HepG2 (cell line): Measurements from ENCODE around the gene CT47A7. TPM values are rescaled to one million over a fixed set of nuclear protein-coding genes. Genes with fewer than 3 reads are reported as not detected.
A peak's percentile ranks its signal among the peaks of the same experiment; 100 is the strongest.
"Not testable (repeated sequence)": the region's sequence is repeated elsewhere in the genome, so short reads cannot be mapped to it uniquely, and the experiment has no call there.

Experiments
- ATAC-seq: fragments of 200-7000 bp; cut with Tn5 transposase; 3 replicates; pipeline ENCODE4 v1.9.1; 2020; ENCODE audit warnings: mild to moderate bottlenecking, moderate library complexity
- Bru-seq: library from RNA; stranded (reverse); fragments of 400-500 nt; gene quantifications from one replicate; lab custom pipeline; 2021; lab: Mats Ljungman, UMichigan
- BruChase-seq, 2 experiments: library from RNA; stranded (reverse); fragments of 400-500 nt; gene quantifications; one replicate each; lab custom pipeline; 2021; lab: Mats Ljungman, UMichigan
- BruUV-seq: library from RNA; stranded (reverse); fragments of 400-500 nt; replicated peaks from 2 replicates; lab custom pipeline; 2021; lab: Mats Ljungman, UMichigan
- CTCF ChIA-PET: fragments of 300-600 bp; formaldehyde crosslinking; extraction: SDS; loops from one replicate; lab custom pipeline; 2021; ENCODE audit warnings: low total read pairs, inconsistent platforms, low intra/inter-chr PET ratio; lab: Yijun Ruan, JAX
- POLR2A ChIA-PET: fragments of 350-600 bp; sonication (Branson Sonifier 250); formaldehyde crosslinking; loops from one replicate; lab custom pipeline; 2020; ENCODE audit warnings: antibody characterized with exemption, inconsistent platforms; lab: Yijun Ruan, JAX
- DNase-seq: peaks from one replicate; pipeline ENCODE4 v3.0.0-alpha.2; 2015; ENCODE audit warnings: low spot score
- FAIRE-seq: peaks from 3 replicates; lab custom pipeline; 2011; peaks lifted over from hg19 to GRCh38; lab: Jason Lieb, UNC
- H2AFZ ChIP-seq: one replicate; pipeline ENCODE4 v1.6.1; 2011; ENCODE audit warnings: low read length, inconsistent platforms
- H3K27ac ChIP-seq: fragments of 300-600 bp; 3 replicates; pipeline ENCODE4 v1.8.0; 2011; ENCODE audit warnings: mixed run types, mild to moderate bottlenecking, mixed read lengths, low read length, inconsistent platforms; ENCODE audit not compliant: insufficient read depth; ENCODE audit errors: extremely low read length
- H3K27me3 ChIP-seq, 2 experiments: fragments of 200-600 bp in 1 of 2; 2 replicates in 1 of 2; 3 replicates in 1 of 2; pipeline versions ENCODE4 v1.6.0 to v1.8.0; 2011; ENCODE audit warnings: low read length in 2 of 2, mild to moderate bottlenecking in 2 of 2, moderate library complexity in 2 of 2, inconsistent platforms in 1 of 2; ENCODE audit not compliant: insufficient read depth in 2 of 2, control insufficient read depth in 1 of 2
- H3K36me3 ChIP-seq, 2 experiments: fragments of 200-600 bp in 1 of 2; replicated peaks in 1 of 2; 2 replicates in 1 of 2; 3 replicates in 1 of 2; pipeline versions ENCODE4 v1.5.1 to v1.8.0; 2011; ENCODE audit warnings: low read length in 2 of 2, inconsistent platforms in 1 of 2; ENCODE audit not compliant: insufficient read depth in 2 of 2, control insufficient read depth in 1 of 2
- H3K4me1 ChIP-seq: 2 replicates; pipeline ENCODE4 v1.5.1; 2012; ENCODE audit warnings: low read length, inconsistent platforms; ENCODE audit not compliant: insufficient read depth
- H3K4me2 ChIP-seq: 2 replicates; pipeline ENCODE4 v1.6.0; 2011; ENCODE audit warnings: low read depth, low read length, inconsistent platforms
- H3K4me3 ChIP-seq, 3 experiments: fragments of 200-600 bp in 1 of 3; sonication (generic), shearing (Covaris generic) in 1 of 3; replicated peaks in 1 of 3; 2 replicates each; pipeline ENCODE4 v1.5.1; 2011 to 2016; ENCODE audit warnings: low read length in 3 of 3, inconsistent platforms in 2 of 3, low read depth in 2 of 3, mild to moderate bottlenecking in 2 of 3, control low read depth in 1 of 3, mixed read lengths in 1 of 3; ENCODE audit not compliant: insufficient read depth in 1 of 3
- H3K79me2 ChIP-seq: one replicate; pipeline ENCODE4 v1.6.1; 2011; ENCODE audit warnings: low read length, inconsistent platforms; ENCODE audit not compliant: insufficient read depth
- H3K9ac ChIP-seq: 2 replicates; pipeline ENCODE4 v1.6.0; 2011; ENCODE audit warnings: mild to moderate bottlenecking, low read depth, low read length, inconsistent platforms; ENCODE audit not compliant: insufficient read depth
- H3K9me3 ChIP-seq: 2 replicates; pipeline ENCODE4 v1.5.1; 2012; ENCODE audit warnings: mild to moderate bottlenecking, low read length
- H4K20me1 ChIP-seq: 2 replicates; pipeline ENCODE4 v1.6.0; 2011; ENCODE audit warnings: inconsistent platforms, mild to moderate bottlenecking, low read length, moderate library complexity; ENCODE audit not compliant: insufficient read depth
- ARID5B ChIP-seq: IDR thresholded peaks from 2 replicates; pipeline ENCODE4 v1.4.0; 2020; ENCODE audit warnings: mild to moderate bottlenecking, missing genetic modification reagents
- CEBPB ChIP-seq: IDR thresholded peaks from 2 replicates; pipeline ENCODE4 v1.6.1; 2011; ENCODE audit warnings: low read depth, low read length, improper control_type of control experiment, borderline replicate concordance
- CEBPG ChIP-seq: IDR thresholded peaks from 2 replicates; pipeline ENCODE4 v1.6.1; 2016
- CTCF ChIP-seq: sonication (generic); formaldehyde crosslinking; IDR thresholded peaks from 2 replicates; pipeline ENCODE4 v1.5.0; 2020; ENCODE audit warnings: mild to moderate bottlenecking, missing genetic modification reagents, moderate library complexity
- SATB2 ChIP-seq: sonication (generic); formaldehyde crosslinking; IDR thresholded peaks from 2 replicates; pipeline ENCODE4 v1.5.0; 2020; ENCODE audit warnings: missing genetic modification reagents
- SMC3 ChIP-seq: IDR thresholded peaks from 2 replicates; pipeline ENCODE4 v1.6.1; 2011; ENCODE audit warnings: low read length, improper control_type of control experiment
- STAG1 ChIP-seq: sonication (generic); formaldehyde crosslinking; IDR thresholded peaks from 2 replicates; pipeline ENCODE4 v1.4.0; 2020; ENCODE audit warnings: missing genetic modification reagents
- WGBS: methylation state at CpG from one replicate; pipeline ENCODE4 v1.1.6; 2017; ENCODE audit warnings: low lambda C conversion rate; 5-methylcytosine and 5-hydroxymethylcytosine counted together
- in situ Hi-C: cut with HindIII; loops from 2 replicates; pipeline ENCODE4 v1.10.0; 2017; ENCODE audit warnings: low pct_unique_long_range_greater_than_20kb; ENCODE audit not compliant: extremely low pct_ligation_motif_present
- intact Hi-C: fragments of 100-400 bp; cut with micrococcal nuclease; formaldehyde crosslinking; loops from one replicate; pipeline ENCODE4 v1.10.0; 2022; ENCODE audit not compliant: unreplicated experiment
- long read RNA-seq, 2 experiments: library from RNA in 1 of 2; library from polyadenylated mRNA in 1 of 2; stranded (forward) in 1 of 2; unstranded in 1 of 2; transcript quantifications; one replicate each; pipeline ENCODE4 v2.0.0, GENCODE V29; 2019 to 2022
- polyA minus RNA-seq, 3 experiments: library from RNA; depleted of rRNA, polyadenylated mRNA; stranded (reverse); fragments of >200 nt; gene quantifications; 2 replicates each; pipeline ENCODE4 v1.2.3, GENCODE V29; 2011; ENCODE audit warnings: low replicate concordance in 1 of 3
- polyA plus RNA-seq, 8 experiments: library from polyadenylated mRNA; depleted of rRNA in 3 of 8; stranded (reverse) in 7 of 8; unstranded in 1 of 8; fragments of >200 nt; fragmentation: Illumina TruSeq in 4 of 8; extraction: Trizol in 4 of 8; gene quantifications; 2 replicates each; pipeline versions ENCODE4 v1.2.1 to v1.2.3, GENCODE V29; 2011 to 2016; ENCODE audit warnings: low read depth in 4 of 8, missing spikeins in 1 of 8, mixed read lengths in 1 of 8; ENCODE audit not compliant: insufficient read depth in 1 of 8
- total RNA-seq, 5 experiments: library from RNA; depleted of rRNA; stranded (reverse); fragments of >200 nt; fragmentation: Illumina TruSeq; extraction: Trizol; gene quantifications; 2 replicates each; pipeline ENCODE4 v1.2.3, GENCODE V29; 2016; ENCODE audit warnings: low read depth in 1 of 5

The CT47A7 gene
- not detected in 2 replicates for total RNA-seq (2016; rRNA removed; fragmentation: Illumina TruSeq; extraction: Trizol)
- not detected in 2 replicates for total RNA-seq (2016; cell fraction: cytosol; rRNA removed; fragmentation: Illumina TruSeq; extraction: Trizol; ENCODE audit: low read depth)
- total RNA-seq (2016; cell fraction: insoluble cytoplasmic fraction; rRNA removed; fragmentation: Illumina TruSeq; extraction: Trizol): not detected in 2 replicates
- not detected in 2 replicates for total RNA-seq (2016; cell fraction: membrane; rRNA removed; fragmentation: Illumina TruSeq; extraction: Trizol)
- not detected in 2 replicates for total RNA-seq (2016; cell fraction: nucleus; rRNA removed; fragmentation: Illumina TruSeq; extraction: Trizol)
- not detected in 2 replicates for polyA plus RNA-seq (2011; rRNA removed)
- not detected in 2 replicates for polyA plus RNA-seq (2011; cell fraction: cytosol; rRNA removed)
- polyA plus RNA-seq (2011; cell fraction: nucleus; rRNA removed): not detected in 2 replicates
- not detected in 2 replicates for polyA plus RNA-seq (2012)
- polyA plus RNA-seq (2016; cell fraction: cytosol; fragmentation: Illumina TruSeq; extraction: Trizol; ENCODE audit: low read depth): not detected in 2 replicates
- polyA plus RNA-seq (2016; cell fraction: insoluble cytoplasmic fraction; fragmentation: Illumina TruSeq; extraction: Trizol; ENCODE audit: low read depth): not detected in 2 replicates
- polyA plus RNA-seq (2016; cell fraction: membrane; fragmentation: Illumina TruSeq; extraction: Trizol; ENCODE audit: low read depth): not detected in 2 replicates
- polyA plus RNA-seq (2016; cell fraction: nucleus; fragmentation: Illumina TruSeq; extraction: Trizol; ENCODE audit: insufficient read depth, low read depth): not detected in 2 replicates
- not detected in 2 replicates for polyA minus RNA-seq (2011; rRNA and poly(A)+ RNA removed; ENCODE audit: low replicate concordance)
- not detected in 2 replicates for polyA minus RNA-seq (2011; cell fraction: cytosol; rRNA and poly(A)+ RNA removed)
- polyA minus RNA-seq (2011; cell fraction: nucleus; rRNA and poly(A)+ RNA removed): not detected in 2 replicates
- Bru-seq, nascent RNA: not detected
- not detected for BruChase-seq, experiment 1, labeled RNA remaining after a 6-hour chase
- BruChase-seq, experiment 2, labeled RNA remaining after a 2-hour chase: not detected
- long read RNA-seq, experiment 1: 0 reads
- long read RNA-seq, experiment 2: 0 reads

GRCh38 chrX:120956500-120956899, at the start of gene CT47A7:
Gene CT47A7 (minus strand): TSS chrX:120956600. CDS start chrX:120956345, 255 bp downstream.
- CTCF ChIA-PET, intact Hi-C loops, H3K4me1 ChIP-seq, H2AFZ ChIP-seq, in situ Hi-C loops, H3K9me3 ChIP-seq, H3K4me2 ChIP-seq, H3K9ac ChIP-seq, FAIRE-seq, H3K79me2 ChIP-seq, H3K36me3 ChIP-seq, BruUV-seq, DNase-seq, H4K20me1 ChIP-seq, POLR2A ChIA-PET, H3K27ac ChIP-seq, H3K27me3 ChIP-seq, ATAC-seq, H3K4me3 ChIP-seq: not testable (repeated sequence)
- WGBS: no CpG with 5 or more reads among the region's 7 CpGs

- Histone ChIP-seq H3K27ac (no peak overlapping the region), H3K4me2 (no peak overlapping the region), H3K9ac (no peak overlapping the region), H2AFZ (no peak overlapping the region), H3K27me3 (no peaks in the 10 kb centered on the region), H3K36me3 (no peaks in the 10 kb centered on the region), H3K4me3 (no peak overlapping the region), H3K79me2 (no peaks in the 10 kb centered on the region), H3K9me3 (no peaks in the 10 kb centered on the region), H4K20me1 (no peaks in the 10 kb centered on the region), H3K4me1 (no peaks in the 10 kb centered on the region)
- in situ Hi-C loops: no loop called here
- intact Hi-C loops: loop anchor here (1.0 kb wide), 1 partner anchor 254 kb away; no protein-coding TSS in a partner anchor
- DNase-seq (peak; percentile 30), ATAC-seq (no peak), FAIRE-seq (peak; percentile 76)
- BruUV-seq: no TSS peak
- ChIA-PET CTCF (interaction anchor here (1.0 kb wide), 1 partner anchor 254 kb away, joined by 3 read pairs; no protein-coding TSS in a partner anchor), POLR2A (no interaction called here)
- WGBS: 2% methylated on average over 4 of the region's 4 CpGs
- TF ChIP-seq CEBPB (peak; percentile 60; the same call in 1 of the 2 replicates), ARID5B (CRISPR knock-in tag) (0 out of 2 replicates have a peak, but pooled peaks have one; percentile 11), SATB2 (no peak), SMC3 (peak; percentile 59), CTCF (CRISPR knock-in tag) (peak; percentile 57), CEBPG (peak; percentile 75), STAG1 (CRISPR knock-in tag) (peak; percentile 72)
Measured at GRCh38 chrX:121000589-121000988, 44.2 kb upstream of the CT47A7 start.
